ENCODE data around the gene CSN3.

Gene CSN3

GRCh38 chr4:70297576-70297975, 55.2 kb downstream of the CSN3 start:
- no peak for DNase-seq (ENCODE audit: low spot score)

GRCh38 chr4:70298051-70298450, 55.7 kb downstream of the CSN3 start:
- no peak for DNase-seq (ENCODE audit: low spot score)

- DNase-seq (ENCODE audit: low spot score) = no peak
These were observed 57.2 kb downstream of the CSN3 start for GRCh38 chr4:70299643-70300042.

GRCh38 chr4:70300215-70300614, 57.8 kb downstream of the CSN3 start:
- no peak for DNase-seq (ENCODE audit: low spot score)

Measured in left forelimb (tissue), 1 donor.